K562 (cell line): ENCODE measurements around the gene ALS2.

Source experiments
- PATZ1 ChIP-seq: fragments of 250-450 bp; sonication (Bioruptor Pico); IDR thresholded peaks from 2 replicates; pipeline ENCODE4 v1.5.0; 2020; ENCODE audit warnings: mild to moderate bottlenecking, borderline replicate concordance
- PRMT5 ChIP-seq: sonication (generic); formaldehyde crosslinking; IDR thresholded peaks from 2 replicates; pipeline ENCODE4 v1.5.0; 2020; ENCODE audit warnings: missing genetic modification reagents
- SP1 ChIP-seq: sonication (generic); formaldehyde crosslinking; IDR thresholded peaks from 2 replicates; pipeline ENCODE4 v1.8.1; 2022; ENCODE audit warnings: mild to moderate bottlenecking, missing genetic modification reagents

DNA sequence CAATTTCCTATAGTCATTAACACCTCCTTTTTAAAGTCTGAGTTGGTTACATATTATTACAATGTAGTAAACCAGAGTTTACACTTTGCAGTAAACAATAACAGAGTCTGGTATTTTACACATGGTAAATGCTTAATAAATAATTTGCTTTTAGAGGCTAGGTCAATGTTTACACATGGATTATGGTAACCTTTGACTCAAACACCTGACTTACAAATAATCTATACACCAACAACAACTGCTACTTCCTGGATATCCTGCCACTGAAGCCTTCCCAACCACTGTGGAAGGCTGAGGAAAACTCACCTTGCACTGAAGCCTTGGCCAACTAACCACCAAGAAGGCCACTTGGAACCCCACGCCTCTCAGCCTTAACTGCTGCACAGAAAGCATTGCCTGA is 5.4 kb downstream of the ALS2 start:
- TF ChIP-seq SP1 (no peak), PRMT5 (CRISPR knock-in tag) (no peak), PATZ1 (CRISPR knock-in tag) (no peak)
